Measurements from ENCODE around the gene GKAP1. TPM values are rescaled to one million over a fixed set of nuclear protein-coding genes. Genes with fewer than 3 reads are reported as not detected.
A peak's percentile ranks its signal among the peaks of the same experiment; 100 is the strongest.
"Not testable (repeated sequence)": the region's sequence is repeated elsewhere in the genome, so short reads cannot be mapped to it uniquely, and the experiment has no call there.

GKAP1 gene
- total and polyA plus RNA-seq, 2 donors (not counting 3 experiments of a cell fraction or from before 2014, with no cell fraction given) = 1.3 to 2.5 TPM

GRCh38 chr9:83706676-83707517, 110.7 kb downstream of the GKAP1 start:
- CTCF ChIA-PET = interaction anchor here (0.8 to 3.8 kb wide), 6 partner anchors 9 to 86 kb away, joined by 3 to 25 read pairs (median 3); no protein-coding TSS in a partner anchor
- no peaks in the 10 kb centered on the region for H4K20me1 ChIP-seq (replicated peaks; ENCODE audit: control insufficient read depth, extremely low read depth, insufficient read depth, low read length)
- H3K4me3 ChIP-seq (replicated peaks in 1 of 3; ENCODE audit: insufficient read depth in 1 of 3, low read depth in 1 of 3, low read length in 3 of 3) = peak overlapping the region; percentile 18 to 100 (median 57)
- dilution Hi-C loops (cut with MboI; ENCODE audit: extremely low pct_ligation_motif_present, low sequenced_read_pairs) (no loop called here), intact Hi-C loops (cut with micrococcal nuclease) (loop anchor here (1.0 to 5.0 kb wide), 6 partner anchors 41 to 488 kb away; partner anchors contain the start of genes GKAP1, HNRNPK, KIF27 and RMI1)
- no peak overlapping the region for H2AFZ ChIP-seq (ENCODE audit: low read depth, low read length)
- no peaks in the 10 kb centered on the region for H3K9me1 ChIP-seq (replicated peaks; ENCODE audit: control insufficient read depth, extremely low read depth, insufficient read depth, low read length)
- H3K9me3 ChIP-seq (replicated peaks; ENCODE audit: control insufficient read depth, insufficient read depth, low read length) = no peaks in the 10 kb centered on the region
- FAIRE-seq (peak; percentile 38), DNase-seq (ENCODE audit: low read depth, low spot score) (peak; percentile 76)
- H3K27me3 ChIP-seq (ENCODE audit: control insufficient read depth in 2 of 2, insufficient read depth in 2 of 2, low read length in 2 of 2) = no peaks in the 10 kb centered on the region
- H3K4me2 ChIP-seq (ENCODE audit: insufficient read depth, low read length) = peak overlapping the region; percentile 99
- H3K27ac ChIP-seq (ENCODE audit: insufficient read depth, low read depth, low read length) = peak overlapping the region; percentile 99
- H3K4me1 ChIP-seq (ENCODE audit: control insufficient read depth, extremely low read depth, insufficient read depth, low read length) = peaks cover 24% of the 10 kb centered on the region
- no TSS peak for BruUV-seq (replicated peaks)
- peak overlapping the region; percentile 99 for H3K9ac ChIP-seq (replicated peaks; ENCODE audit: extremely low read depth, insufficient read depth, low read length)
- TF ChIP-seq EZH2 (IDR thresholded peaks at IDR 0.05; ENCODE audit: borderline replicate concordance, low read depth, low read length, severe bottlenecking) (no peak), GATA2 (IDR thresholded peaks at IDR 0.05; ENCODE audit: insufficient read depth, insufficient read length, low read depth, low read length) (no peak), POLR2AphosphoS5 (IDR thresholded peaks at IDR 0.05; ENCODE audit: insufficient read depth, low read depth, low read length) (no peak), MAX (IDR thresholded peaks at IDR 0.05; ENCODE audit: insufficient read depth, insufficient read length) (no peak), CTCF (IDR thresholded peaks at IDR 0.05; ENCODE audit: extremely low read depth in 1 of 2, insufficient read depth in 1 of 2, low read depth in 1 of 2, low read length in 2 of 2) (no peak)
- POLR2A ChIA-PET = interaction anchor here (0.6 to 2.8 kb wide), 3 partner anchors 41 to 57 kb away, joined by 3 to 11 read pairs (median 3); no protein-coding TSS in a partner anchor
- peaks cover 58% of the 10 kb centered on the region for H3K79me2 ChIP-seq (ENCODE audit: control insufficient read depth, insufficient read depth, low read length)
- no peaks in the 10 kb centered on the region for H3K36me3 ChIP-seq (ENCODE audit: control insufficient read depth in 2 of 2, extremely low read depth in 1 of 2, insufficient read depth in 2 of 2, low read length in 2 of 2)

- DNase-seq (ENCODE audit: low read depth, low spot score); H3K27ac ChIP-seq (ENCODE audit: insufficient read depth, low read depth, low read length); FAIRE-seq; BruUV-seq (replicated peaks); H3K27me3 ChIP-seq (ENCODE audit: control insufficient read depth in 2 of 2, insufficient read depth in 2 of 2, low read length in 2 of 2); H3K9ac ChIP-seq (replicated peaks; ENCODE audit: extremely low read depth, insufficient read depth, low read length); dilution Hi-C loops (cut with MboI; ENCODE audit: extremely low pct_ligation_motif_present, low sequenced_read_pairs); H3K9me3 ChIP-seq (replicated peaks; ENCODE audit: control insufficient read depth, insufficient read depth, low read length); H2AFZ ChIP-seq (ENCODE audit: low read depth, low read length); H3K4me3 ChIP-seq (replicated peaks in 1 of 3; ENCODE audit: insufficient read depth in 1 of 3, low read depth in 1 of 3, low read length in 3 of 3); POLR2A ChIA-PET; H3K9me1 ChIP-seq (replicated peaks; ENCODE audit: control insufficient read depth, extremely low read depth, insufficient read depth, low read length); CTCF ChIA-PET; H3K36me3 ChIP-seq (ENCODE audit: control insufficient read depth in 2 of 2, extremely low read depth in 1 of 2, insufficient read depth in 2 of 2, low read length in 2 of 2): not testable (repeated sequence)
- Histone ChIP-seq H4K20me1 (replicated peaks; ENCODE audit: control insufficient read depth, extremely low read depth, insufficient read depth, low read length) (peaks cover 11% of the 10 kb centered on the region), H3K4me1 (ENCODE audit: control insufficient read depth, extremely low read depth, insufficient read depth, low read length) (peaks cover 34% of the 10 kb centered on the region), H3K79me2 (ENCODE audit: control insufficient read depth, insufficient read depth, low read length) (peaks cover 75% of the 10 kb centered on the region), H3K4me2 (ENCODE audit: insufficient read depth, low read length) (peak overlapping the region; percentile 99)
- intact Hi-C loops (cut with micrococcal nuclease) = loop anchor here (5.0 kb wide), 4 partner anchors 112 to 447 kb away; partner anchors contain the start of genes GKAP1, HNRNPK, KIF27 and RMI1
Measured at GRCh38 chr9:83705219-83705651, 112.3 kb downstream of the GKAP1 start.
